Left lobe of liver (tissue), 2 donors: ENCODE results near the gene HOMER1. TPM values are rescaled to one million over a fixed set of nuclear protein-coding genes. Genes with fewer than 3 reads are reported as not detected.
A peak's percentile ranks its signal among the peaks of the same experiment; 100 is the strongest.
"Not testable (repeated sequence)": the region's sequence is repeated elsewhere in the genome, so short reads cannot be mapped to it uniquely, and the experiment has no call there.

ENCODE experiments used
- ATAC-seq: fragments of 200-7000 bp; cut with Tn5 transposase; one replicate; pipeline ENCODE4 v1.9.1; 2020; ENCODE audit warnings: mild to moderate bottlenecking, moderate library complexity
- DNase-seq: peaks from one replicate; pipeline ENCODE4 v3.0.0-alpha.2; 2020; ENCODE audit warnings: low spot score
- total RNA-seq: library from RNA; stranded (reverse); gene quantifications from one replicate; pipeline ENCODE4 v1.2.1, GENCODE V29; 2021
- donor health status: DM: no; HTN: no; CAD: no; lungs with moderate emphysema.
- donor health status: DM: no; HTN: yes; CAD: no.

HOMER1 gene
- total RNA-seq, 1 donor from 2014 or later = 0.75 TPM

DNA sequence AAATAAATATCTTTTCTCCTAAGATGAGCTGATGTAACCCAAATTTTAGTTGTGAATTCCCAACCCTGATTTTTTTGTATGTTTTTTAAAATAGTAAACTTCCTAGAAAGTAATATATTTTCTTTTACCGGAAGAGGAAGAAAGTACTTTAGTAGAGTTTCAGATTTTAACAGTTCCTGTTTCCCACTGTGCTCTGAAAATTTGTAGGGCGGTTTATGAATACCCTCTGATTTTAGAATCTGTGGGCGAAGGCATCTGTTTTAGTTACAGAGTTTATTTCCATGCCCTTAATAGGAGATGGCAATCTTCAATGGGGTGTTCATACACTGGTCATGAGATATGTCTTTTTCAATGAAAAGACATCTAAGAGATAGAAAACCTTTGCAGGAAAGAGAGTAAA, 3.7 kb upstream of the HOMER1 start:
- ATAC-seq (no peak), DNase-seq (no peak)

DNA sequence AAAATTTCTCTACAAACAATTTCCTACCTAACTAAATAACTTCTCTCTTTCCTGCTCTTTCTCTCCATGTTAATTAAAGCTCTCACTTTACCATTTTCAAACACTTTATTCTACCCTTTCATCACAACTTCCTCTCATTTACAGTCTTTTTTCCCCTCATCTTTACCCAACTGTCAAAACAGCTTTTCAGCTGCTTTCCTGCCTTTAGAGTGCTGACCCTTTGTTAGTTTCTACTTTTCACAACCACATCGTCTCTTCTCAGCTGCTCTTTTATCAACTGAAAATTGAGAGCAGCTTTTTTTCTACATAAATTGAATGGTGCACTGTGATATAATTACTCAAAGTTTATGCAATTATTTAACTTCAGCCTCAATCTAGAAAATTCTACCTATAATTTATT, 3.1 kb upstream of the HOMER1 start:
- ATAC-seq (no peak), DNase-seq (no peak)

DNA sequence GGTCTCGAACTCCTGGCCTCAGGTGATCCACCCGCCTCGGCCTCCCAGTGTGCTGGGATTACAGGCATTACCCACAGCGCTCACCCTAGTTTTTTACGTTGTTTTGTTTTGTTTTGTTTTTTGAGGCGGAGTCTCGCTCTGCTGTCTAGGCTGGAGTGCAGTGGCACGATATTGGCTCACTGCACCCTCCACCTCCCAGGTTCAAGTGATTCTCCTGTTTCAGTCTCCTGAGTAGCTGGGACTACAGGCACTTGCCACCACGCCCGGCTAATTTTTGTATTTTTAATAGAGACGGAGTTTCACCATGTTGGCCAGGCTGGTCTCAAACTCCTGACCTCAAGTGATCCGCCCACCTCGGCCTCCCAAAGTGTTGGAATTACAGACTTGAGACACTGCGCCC, 2.4 kb upstream of the HOMER1 start:
- DNase-seq, ATAC-seq: not testable (repeated sequence)

DNA sequence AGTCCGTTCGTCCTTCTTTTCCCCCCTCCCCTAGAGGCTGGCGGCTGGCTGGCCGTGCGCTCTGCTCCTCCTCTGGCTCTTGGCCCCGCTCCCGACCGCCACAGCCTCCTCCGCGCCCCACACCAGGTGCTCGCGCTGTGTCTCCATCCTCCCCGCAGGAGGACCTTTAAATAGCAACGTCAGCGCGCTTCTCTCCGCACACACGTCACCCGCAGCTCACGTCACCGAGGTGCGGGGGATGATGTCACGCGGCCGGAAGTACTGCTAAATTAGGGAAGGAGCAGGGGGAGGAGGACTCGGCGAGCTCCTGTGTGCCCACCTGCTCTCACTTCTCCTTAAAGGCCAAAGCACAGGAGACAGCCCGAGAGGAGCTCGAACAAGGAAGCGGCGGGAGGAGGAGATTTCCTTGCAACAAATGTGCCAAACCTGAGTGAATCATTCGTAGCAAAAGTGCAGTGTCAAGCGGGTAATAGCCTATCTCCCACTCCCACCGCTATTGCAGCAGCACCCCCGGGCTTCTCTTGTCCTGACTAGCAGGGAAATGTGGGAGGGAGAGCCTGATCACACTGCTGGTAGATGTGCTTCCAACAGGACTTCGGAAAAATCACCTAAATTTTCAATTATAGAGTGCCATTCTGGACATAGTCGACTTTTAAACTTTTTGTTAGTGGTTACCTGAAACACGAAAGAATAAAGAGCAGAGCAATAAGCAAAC, 614 bp upstream of the HOMER1 start:
- DNase-seq (peak; percentile 85), ATAC-seq (peak; percentile 78)

DNA sequence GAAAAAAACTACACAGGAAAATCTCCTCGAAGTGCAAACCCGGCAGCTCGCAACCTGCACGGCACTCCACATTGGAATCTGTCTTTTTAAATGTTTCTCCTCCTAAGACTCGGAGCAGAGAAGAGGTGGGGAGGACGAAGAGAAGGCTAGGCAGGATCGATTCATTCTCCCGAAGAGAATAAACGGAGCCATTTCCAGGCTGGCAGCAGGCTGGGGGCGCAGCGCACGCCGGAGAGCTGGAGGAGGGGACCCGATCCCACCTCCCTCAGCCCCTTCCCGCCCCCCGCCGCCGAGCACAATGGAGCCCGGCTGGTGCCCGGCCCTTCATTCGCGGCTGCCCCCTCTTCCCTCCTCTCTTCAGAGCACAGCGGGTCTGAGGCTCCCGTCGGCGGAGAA, 628 bp downstream of the HOMER1 start:
- DNase-seq (peak; percentile 47), ATAC-seq (peak; percentile 6)

DNA sequence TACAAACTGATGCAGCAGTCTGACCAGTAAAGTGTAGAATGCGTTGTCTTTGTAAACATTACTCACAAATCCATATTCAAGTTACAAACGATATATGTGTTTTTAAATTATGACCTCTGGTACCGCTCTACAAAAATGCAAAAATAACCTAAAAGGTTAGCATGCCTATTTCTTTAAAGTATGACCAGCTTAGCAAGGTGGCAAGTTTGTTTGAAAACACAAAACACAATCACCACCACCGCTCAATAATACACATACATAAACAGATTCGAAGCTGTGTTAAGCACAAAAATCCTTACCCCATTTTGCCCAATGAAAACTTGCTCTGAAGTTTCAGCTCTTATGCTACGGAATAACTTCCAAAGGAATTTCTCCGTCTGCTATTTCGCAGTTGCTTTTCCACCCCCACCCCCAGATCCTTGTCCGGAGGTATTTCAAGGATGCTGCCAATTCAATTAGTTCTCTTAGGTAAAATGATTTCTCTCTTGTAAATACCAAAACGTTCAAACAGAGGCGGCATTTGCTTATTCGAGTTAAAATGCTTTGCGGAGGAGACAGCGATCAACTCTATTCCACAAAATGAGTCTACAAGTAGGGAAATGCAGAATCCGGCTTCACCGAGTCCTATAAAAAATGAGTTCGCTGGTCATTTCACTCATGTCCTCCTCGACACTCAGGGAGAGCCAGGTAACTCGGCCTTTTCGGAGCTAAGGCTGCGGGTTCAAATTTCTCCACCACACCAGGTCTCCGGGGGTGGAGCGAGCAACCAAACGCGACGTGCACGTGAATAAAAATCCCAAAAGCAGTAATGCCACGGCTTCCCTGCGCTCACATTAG, 1.2 kb downstream of the HOMER1 start:
- ATAC-seq = no peak
- DNase-seq = no peak

DNA sequence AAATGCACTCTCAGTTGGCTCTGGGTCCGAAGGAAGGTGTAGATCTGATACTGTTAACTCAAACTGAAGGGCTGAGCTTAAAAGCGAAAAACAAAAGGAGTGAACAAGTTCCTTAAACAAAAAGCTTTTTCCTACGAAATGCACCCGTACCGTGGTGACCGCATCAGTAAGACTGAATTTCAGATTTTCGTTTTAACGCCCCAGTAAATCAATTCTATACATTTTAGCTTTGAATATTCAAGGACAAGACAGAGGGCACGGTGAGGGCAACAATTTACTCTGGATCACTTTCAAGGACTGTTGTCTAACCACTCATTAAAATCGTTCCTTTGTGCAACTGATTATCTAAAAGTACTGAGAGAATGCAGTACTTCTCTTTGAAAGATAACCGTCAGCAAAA, 1.9 kb downstream of the HOMER1 start:
- DNase-seq = no peak
- ATAC-seq = no peak

DNA sequence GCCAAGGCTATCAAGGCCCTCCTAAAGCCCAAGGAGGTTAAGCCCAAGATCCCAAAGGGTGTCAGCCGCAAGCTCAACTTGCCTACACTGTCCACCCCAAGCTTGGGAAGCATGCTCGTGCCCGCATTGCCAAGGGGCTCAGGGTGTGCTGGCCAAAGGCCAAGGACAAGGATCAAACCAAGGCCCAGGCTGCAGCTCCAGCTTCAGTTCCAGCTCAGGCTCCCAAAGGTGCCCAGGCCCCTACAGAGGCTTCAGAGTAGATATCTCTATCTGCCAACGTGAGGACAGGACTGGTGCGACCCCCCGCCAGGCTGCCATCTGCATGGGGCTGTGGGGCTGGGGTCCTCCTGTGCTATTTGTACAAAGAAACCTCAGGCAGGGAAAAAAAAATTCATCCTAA, 3.3 kb downstream of the HOMER1 start:
- DNase-seq (no peak), ATAC-seq (no peak)

DNA sequence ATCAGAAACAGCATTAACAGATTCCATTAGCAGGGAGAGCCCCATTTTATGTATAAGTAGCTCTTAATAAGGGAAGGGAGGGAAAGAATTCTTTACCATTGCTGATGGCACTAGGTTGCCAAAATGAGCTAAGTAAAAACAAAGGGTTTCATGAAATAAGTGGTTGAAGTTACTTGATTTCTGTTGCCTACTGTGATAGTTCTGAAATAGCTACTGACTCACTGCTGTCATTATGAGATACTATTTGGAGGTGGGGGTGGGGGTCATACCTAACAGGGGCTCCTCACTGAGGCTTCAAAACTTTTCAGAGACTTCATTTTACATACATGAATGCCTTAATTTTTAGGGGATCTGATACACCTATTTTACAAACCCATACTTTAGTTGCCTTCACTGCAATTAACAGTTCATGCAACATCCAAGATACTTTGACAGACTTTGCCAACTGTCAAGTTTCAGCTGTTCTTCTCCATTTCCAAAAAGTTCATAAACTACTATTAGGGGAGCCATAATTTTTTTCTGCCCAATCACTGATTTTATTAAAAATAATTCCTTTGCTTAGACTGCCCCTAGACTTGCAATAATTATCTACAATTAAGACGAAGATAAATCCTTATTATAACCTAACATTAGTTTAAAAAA, 4.6 kb downstream of the HOMER1 start:
- ATAC-seq = no peak
- no peak for DNase-seq

DNA sequence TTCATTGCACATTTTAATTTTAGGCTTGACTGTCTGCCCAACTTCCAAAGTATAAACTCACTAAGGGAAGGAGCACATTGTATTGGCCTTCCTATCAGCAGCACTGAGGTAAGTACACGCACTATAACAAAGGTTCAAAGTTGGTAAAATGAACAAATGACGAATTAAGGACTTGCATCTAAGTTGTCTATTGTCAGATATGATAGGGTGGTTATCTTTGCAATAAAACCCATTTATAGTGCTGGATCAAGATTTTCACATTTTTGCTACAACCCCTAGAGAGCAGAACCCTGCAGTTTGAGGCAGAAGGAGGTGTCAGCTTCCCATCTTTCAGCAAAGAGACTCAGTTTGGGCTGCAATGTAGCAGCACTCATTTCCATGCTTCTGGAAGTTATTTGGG, 5.1 kb downstream of the HOMER1 start:
- DNase-seq (no peak), ATAC-seq (no peak)

DNA sequence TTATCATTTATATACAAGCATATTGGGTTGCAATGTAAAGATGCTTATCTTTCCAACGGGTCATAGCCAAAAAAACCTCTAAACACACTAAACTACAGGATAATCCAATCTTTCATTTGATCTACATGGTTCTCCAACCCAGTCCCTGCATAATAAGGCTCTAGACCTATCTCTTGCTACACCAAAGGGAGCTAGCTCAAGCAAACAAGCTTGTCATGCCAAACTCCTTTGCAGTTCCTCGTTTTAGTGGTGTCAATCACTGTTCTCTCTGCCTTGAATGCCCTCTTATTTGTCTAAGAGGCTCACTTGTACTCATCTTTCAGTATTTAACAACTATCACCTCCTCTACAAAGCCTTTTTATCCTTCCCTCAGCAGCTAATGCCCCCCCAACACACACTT, 5.6 kb downstream of the HOMER1 start:
- DNase-seq (no peak), ATAC-seq (no peak)

DNA sequence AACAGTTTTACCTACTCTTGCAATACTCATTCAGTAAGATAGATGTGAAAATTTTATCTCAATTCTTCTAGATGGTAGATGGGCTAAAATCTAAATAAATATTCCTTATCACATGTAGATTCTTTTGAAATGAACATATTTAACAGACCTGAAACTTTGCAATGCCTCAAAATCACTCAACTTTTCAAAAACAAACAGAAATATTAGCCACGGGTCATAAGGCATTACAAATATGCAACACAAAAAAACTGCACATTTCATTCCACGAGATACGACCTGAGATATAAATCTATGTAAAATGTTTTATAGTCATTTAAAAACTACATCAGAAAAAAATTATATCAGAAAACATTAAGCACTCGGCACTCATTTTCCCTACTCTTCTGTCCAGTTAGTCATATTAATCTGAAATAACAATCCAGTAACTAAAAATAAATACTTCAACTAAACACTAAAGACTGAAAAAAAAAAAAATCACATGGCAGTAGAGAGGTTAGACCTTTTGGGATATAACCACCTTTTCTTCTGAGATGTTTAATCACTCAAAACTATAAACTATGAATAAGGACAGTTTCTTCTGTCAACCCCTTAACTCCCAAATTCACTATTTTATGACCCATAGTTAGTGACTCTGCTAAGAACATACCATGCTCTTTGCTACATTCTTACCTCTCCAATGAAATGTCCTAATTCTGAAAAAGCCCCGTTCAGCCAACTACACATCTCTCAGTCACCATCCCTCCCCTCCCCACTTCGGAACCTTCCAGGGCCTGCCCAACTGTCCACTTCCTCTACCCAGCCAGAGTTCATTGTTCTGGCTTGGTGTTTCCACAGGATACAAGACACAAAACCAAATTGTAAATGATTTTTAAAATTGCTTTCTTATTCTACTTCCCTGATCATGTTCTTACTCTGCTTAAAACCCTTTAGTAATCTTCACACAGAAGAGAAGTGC, 6.4 kb downstream of the HOMER1 start:
- DNase-seq = no peak
- no peak for ATAC-seq

DNA sequence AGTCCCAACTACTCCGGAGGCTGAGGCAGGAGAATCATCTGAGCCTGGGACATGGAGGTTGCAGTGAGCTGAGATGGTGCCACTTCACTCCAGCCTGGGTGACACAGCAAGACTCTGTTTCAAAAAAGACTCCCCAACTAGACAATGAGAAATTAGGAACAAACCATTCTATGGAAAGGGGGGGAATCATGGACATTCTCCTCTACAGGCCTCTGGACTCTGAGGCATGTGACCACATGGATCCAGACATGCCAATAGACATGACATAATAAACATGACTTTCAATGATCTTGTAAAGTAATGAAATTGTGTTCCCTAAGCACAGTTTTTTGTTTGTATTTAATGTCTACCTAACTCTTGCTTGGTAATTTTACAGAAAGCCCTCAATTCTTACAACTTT, 8.8 kb downstream of the HOMER1 start:
- no peak for ATAC-seq

DNA sequence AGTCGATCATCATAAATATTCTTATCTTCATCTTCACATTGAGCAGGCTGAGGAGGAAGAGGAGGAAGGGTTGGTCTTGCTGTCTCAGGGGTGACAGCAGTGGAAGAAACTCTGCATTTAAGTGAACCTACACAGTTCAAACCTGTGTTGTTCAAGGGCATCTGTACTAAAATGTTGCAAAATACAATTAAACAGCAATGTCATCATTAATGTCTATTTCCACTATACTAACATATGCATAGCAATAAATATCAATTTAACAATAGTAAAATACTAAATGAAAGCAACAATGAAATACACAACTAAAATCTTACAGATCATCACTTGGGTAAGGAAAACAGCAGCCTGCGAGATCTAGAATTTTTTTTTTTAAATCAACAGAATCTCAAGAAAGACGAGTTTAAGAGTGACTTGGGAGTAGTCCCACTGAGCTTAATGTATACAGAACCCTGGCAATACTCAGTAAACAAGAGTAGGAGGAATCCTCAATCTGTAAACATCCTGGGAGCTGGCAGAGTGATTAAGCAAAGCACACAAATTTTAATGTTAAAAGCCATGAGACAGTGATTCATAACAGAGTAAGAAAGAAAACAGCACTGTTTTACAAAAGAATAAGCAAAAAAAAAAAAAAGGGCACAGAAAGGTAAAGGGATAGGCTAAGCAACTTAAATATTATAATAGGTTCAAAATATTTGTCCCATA, 10.0 kb downstream of the HOMER1 start:
- no peak for DNase-seq
- ATAC-seq = no peak

More for the DNA sequence above, 8.8 kb downstream of the HOMER1 start:
- DNase-seq = no peak

DNA sequence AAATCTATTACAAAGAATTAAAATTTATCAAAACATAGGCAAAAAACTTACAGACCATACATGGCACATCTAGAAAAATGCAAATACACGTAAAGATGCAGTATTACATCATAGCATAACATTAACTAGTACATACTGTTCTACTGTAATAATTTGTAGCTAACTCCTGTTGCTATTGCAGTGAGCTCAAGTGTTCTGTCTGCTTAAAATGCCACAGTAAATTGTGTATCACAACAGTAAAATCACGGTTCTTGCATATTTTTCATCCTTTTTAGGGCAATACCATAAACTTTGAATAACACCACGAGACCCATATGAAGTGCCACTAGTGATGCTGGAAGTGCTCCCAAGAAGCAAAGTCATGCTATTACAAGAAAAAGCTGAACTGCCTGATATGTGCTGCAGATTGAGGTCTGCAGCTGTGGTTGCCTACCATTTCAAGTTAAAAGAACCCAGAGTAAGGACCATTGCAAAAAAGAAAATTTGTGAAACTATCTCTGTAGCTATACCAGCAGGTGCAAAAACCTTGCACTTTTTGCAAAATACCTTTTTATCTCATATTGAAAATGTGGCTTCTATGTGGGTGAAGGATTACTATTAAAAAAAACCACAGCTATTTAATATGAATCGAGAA, 14.2 kb downstream of the HOMER1 start:
- ATAC-seq = no peak
- no peak for DNase-seq

DNA sequence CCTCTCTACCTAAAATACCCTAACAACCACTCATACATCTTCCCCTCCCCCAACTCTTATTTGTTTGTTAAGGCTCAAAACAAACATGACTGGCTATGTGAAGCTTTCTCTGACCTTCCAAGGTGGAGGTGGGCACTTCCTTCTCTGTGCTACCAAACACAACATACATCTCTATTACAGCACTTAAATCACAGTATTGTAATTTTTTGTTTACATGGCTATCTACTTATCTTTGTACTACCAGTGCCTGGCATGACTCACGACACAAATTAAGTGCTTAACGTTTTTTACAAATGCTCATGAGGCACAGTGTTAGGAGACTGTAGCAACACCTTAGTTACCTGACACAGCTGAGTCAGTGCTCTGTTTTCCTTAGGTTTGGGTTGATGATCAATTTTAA, 18.6 kb downstream of the HOMER1 start:
- ATAC-seq = no peak

DNA sequence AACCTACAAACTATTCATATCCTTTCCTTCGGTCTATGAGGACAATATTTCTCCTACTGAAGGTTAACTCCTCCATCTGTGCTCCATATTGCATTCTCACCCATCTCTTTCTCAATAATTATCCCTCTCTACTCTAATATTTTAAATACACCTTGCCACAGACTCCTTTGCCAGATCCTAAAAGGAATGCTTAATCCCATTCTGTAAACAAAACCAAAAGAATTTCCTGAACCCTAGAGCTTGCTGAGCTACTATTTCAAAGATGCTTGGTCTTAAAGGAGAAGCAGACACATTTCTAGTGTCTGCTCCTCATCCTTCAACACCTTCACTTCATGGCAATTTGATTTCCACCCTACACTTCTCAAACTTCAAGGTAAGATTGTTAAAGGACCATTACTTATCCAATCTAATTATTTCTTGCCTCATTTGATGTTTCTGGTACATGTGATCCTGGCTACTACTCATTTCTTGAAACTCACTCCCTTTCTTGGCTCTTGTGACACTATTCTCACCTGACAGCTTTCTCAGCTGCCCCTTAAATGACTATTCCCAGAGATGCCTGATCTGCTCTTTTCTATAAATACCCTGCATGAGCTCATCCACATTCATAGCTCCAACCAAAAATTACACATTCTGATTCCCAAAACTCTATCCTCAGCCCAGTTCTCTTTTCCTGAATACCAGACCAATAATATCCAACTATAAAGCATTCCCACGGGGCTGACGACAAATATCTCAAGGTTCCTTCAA, 20.2 kb downstream of the HOMER1 start:
- DNase-seq (no peak), ATAC-seq (no peak)

More for the DNA sequence above, 18.6 kb downstream of the HOMER1 start:
- DNase-seq = no peak

DNA sequence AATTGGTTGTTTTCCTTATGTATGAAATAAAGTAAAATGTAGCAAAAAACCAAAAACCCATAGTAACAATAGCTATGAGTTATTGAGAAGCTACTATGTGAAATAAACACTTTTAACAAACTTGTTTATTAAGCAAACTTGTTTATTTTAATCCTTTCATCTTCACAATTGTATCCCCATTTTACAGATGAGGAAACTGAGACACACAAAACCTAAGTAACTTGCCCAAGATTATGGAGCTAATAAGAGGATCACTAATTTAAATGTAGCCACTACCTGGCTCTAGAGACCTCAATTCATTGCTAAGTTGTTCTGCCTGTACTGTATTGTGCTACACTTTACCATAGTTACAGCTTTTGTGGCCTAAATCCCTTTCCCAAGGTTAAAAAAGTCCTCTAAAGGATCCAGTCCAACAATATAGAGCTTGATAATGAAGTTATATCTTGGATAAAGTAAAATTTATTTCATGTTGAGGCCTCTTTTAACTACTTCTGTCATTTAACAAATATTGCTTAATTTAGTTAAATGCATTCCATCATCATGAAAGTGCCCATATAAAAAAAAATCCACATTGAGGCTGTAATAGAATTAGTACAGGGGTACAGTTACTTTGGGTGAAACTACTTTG, 22.1 kb downstream of the HOMER1 start:
- DNase-seq (no peak), ATAC-seq (no peak)
